ENCODE data around the gene FAF1.

Gene FAF1

GRCh38 chr1:50661626-50662025 lies 298.4 kb downstream of the FAF1 start:
- no peaks in the 10 kb centered on the region for H3K36me3 ChIP-seq (ENCODE audit: insufficient read depth, low read length)
- no peaks in the 10 kb centered on the region for H3K9me3 ChIP-seq (ENCODE audit: insufficient read depth, low read depth, low read length)
- H3K9ac ChIP-seq (ENCODE audit: low read depth, low read length) = no peak overlapping the region
- WGBS = 45% methylated on average over 3 of the region's 5 CpGs
- no peaks in the 10 kb centered on the region for H3K27me3 ChIP-seq (ENCODE audit: insufficient read depth, low read length)
- no peak overlapping the region for H3K27ac ChIP-seq (ENCODE audit: low read depth, low read length)
- no peak overlapping the region for H3K4me3 ChIP-seq (ENCODE audit: low read length)
- H3K4me1 ChIP-seq (ENCODE audit: insufficient read depth, low read length) = peaks cover 20% of the 10 kb centered on the region; the same call in 1 of the 2 replicates

GRCh38 chr1:50659107-50659662 lies 300.9 kb downstream of the FAF1 start:
- Histone ChIP-seq H3K4me1 (ENCODE audit: insufficient read depth, low read length) (peaks cover 20% of the 10 kb centered on the region; the same call in 1 of the 2 replicates), H3K27ac (ENCODE audit: low read depth, low read length) (no peak overlapping the region), H3K36me3 (ENCODE audit: insufficient read depth, low read length) (no peaks in the 10 kb centered on the region), H3K27me3 (ENCODE audit: insufficient read depth, low read length) (no peaks in the 10 kb centered on the region), H3K4me3 (ENCODE audit: low read length) (no peak overlapping the region), H3K9ac (ENCODE audit: low read depth, low read length) (no peak overlapping the region), H3K9me3 (ENCODE audit: insufficient read depth, low read depth, low read length) (no peaks in the 10 kb centered on the region)
- WGBS = 92% methylated on average over 2 of the region's 2 CpGs

DNA sequence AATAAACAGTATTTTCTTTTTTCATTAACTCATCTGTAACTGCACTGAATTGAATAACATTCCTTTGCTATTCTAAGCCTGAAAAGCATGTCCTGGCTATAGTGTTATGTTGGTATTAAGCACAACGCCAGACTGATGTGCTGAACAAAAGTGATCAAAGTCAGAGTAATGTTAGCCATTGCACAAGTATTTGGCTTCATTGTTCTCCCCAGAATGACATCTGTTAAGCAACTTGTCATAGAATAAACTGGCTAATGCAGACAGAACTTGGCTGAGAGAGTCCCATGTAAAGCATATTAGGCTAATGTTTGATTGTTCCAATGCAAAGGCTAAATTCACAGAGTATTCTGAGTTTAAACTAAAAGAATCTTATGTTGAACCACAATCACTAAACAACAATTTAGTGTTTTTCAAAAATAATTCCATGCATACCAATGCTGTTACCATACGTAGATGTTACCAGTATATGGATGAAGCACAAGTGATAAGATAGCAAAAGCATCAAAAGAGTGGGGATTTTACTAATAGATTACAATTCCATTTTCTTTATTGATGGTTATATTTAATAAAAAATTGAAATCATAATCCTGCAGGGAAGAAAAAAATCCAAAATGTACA lies 301.5 kb downstream of the FAF1 start:
- Histone ChIP-seq H3K4me1 (ENCODE audit: insufficient read depth, low read length) (peaks cover 20% of the 10 kb centered on the region; the same call in 1 of the 2 replicates), H3K27me3 (ENCODE audit: insufficient read depth, low read length) (no peaks in the 10 kb centered on the region), H3K9me3 (ENCODE audit: insufficient read depth, low read depth, low read length) (no peaks in the 10 kb centered on the region), H3K9ac (ENCODE audit: low read depth, low read length) (no peak overlapping the region), H3K27ac (ENCODE audit: low read depth, low read length) (no peak overlapping the region), H3K36me3 (ENCODE audit: insufficient read depth, low read length) (no peaks in the 10 kb centered on the region), H3K4me3 (ENCODE audit: low read length) (no peak overlapping the region)
- 84% methylated on average over 1 of the region's 2 CpGs for WGBS

- Histone ChIP-seq H3K27ac (ENCODE audit: low read depth, low read length) (no peak overlapping the region), H3K27me3 (ENCODE audit: insufficient read depth, low read length) (no peaks in the 10 kb centered on the region), H3K9ac (ENCODE audit: low read depth, low read length) (no peak overlapping the region), H3K9me3 (ENCODE audit: insufficient read depth, low read depth, low read length) (no peaks in the 10 kb centered on the region), H3K36me3 (ENCODE audit: insufficient read depth, low read length) (no peaks in the 10 kb centered on the region), H3K4me3 (ENCODE audit: low read length) (no peak overlapping the region), H3K4me1 (ENCODE audit: insufficient read depth, low read length) (peaks cover 14% of the 10 kb centered on the region; the same call in 1 of the 2 replicates)
- WGBS = 90% methylated on average over 2 of the region's 3 CpGs
Observed at GRCh38 chr1:50656931-50657330, 303.1 kb downstream of the FAF1 start.

GRCh38 chr1:50651476-50652263 lies 308.4 kb downstream of the FAF1 start:
- WGBS = 95% methylated on average over 3 of the region's 3 CpGs
- no peaks in the 10 kb centered on the region for H3K27me3 ChIP-seq (ENCODE audit: insufficient read depth, low read length)
- no peaks in the 10 kb centered on the region for H3K9me3 ChIP-seq (ENCODE audit: insufficient read depth, low read depth, low read length)
- H3K4me3 ChIP-seq (ENCODE audit: low read length) = no peak overlapping the region
- H3K9ac ChIP-seq (ENCODE audit: low read depth, low read length) = no peak overlapping the region
- peaks cover 8% of the 10 kb centered on the region for H3K4me1 ChIP-seq (ENCODE audit: insufficient read depth, low read length)
- H3K27ac ChIP-seq (ENCODE audit: low read depth, low read length) = no peak overlapping the region
- no peaks in the 10 kb centered on the region for H3K36me3 ChIP-seq (ENCODE audit: insufficient read depth, low read length)

DNA sequence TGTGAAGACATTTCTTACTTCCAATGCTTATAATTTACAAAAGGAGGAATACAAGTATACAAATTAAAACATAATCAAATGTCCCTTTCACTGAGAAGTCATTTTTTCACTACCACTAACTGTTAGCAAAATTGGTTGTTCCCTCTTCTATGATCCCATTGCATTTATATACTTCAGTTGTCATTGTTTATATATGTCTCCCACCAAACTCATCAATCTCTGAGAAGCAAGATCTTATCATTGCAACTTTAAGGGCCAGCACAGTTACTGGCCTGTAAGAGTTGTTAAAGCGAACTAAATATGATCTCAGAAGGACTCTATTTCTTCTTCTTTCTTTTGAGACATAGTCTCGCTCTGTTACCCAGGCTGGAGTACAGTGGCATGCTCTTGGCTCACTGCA lies 313.5 kb downstream of the FAF1 start:
- H3K9me3 ChIP-seq (ENCODE audit: insufficient read depth, low read depth, low read length) = no peaks in the 10 kb centered on the region
- no peak overlapping the region for H3K4me3 ChIP-seq (ENCODE audit: low read length)
- H3K9ac ChIP-seq (ENCODE audit: low read depth, low read length) = no peak overlapping the region
- H3K4me1 ChIP-seq (ENCODE audit: insufficient read depth, low read length) = peaks cover 19% of the 10 kb centered on the region
- H3K36me3 ChIP-seq (ENCODE audit: insufficient read depth, low read length) = no peaks in the 10 kb centered on the region
- 100% methylated on average over 2 of the region's 2 CpGs for WGBS
- no peaks in the 10 kb centered on the region for H3K27me3 ChIP-seq (ENCODE audit: insufficient read depth, low read length)
- H3K27ac ChIP-seq (ENCODE audit: low read depth, low read length) = no peak overlapping the region

DNA sequence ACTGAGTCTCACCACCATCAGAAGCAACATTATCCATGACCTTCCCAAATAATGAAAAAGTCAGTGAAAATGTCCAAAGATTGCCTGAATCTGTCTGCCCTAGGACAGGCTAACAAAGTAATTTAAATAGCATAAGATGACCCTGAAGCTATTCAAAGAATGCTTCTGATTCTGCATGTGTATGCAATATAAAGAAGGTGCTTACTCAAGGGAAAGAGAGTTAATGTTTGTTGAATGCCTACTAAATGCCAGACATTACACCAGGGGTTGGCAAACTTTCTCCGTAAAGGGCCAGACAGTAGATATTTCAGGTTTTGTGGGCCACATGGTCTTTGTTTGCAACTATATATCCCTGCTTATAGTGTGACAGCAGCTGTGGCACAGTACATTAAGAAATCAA lies 314.9 kb downstream of the FAF1 start:
- Histone ChIP-seq H3K4me1 (ENCODE audit: insufficient read depth, low read length) (peaks cover 11% of the 10 kb centered on the region), H3K27me3 (ENCODE audit: insufficient read depth, low read length) (no peaks in the 10 kb centered on the region), H3K9me3 (ENCODE audit: insufficient read depth, low read depth, low read length) (no peaks in the 10 kb centered on the region), H3K27ac (ENCODE audit: low read depth, low read length) (no peak overlapping the region), H3K36me3 (ENCODE audit: insufficient read depth, low read length) (no peaks in the 10 kb centered on the region), H3K4me3 (ENCODE audit: low read length) (no peak overlapping the region), H3K9ac (ENCODE audit: low read depth, low read length) (no peak overlapping the region)
- WGBS = 69% methylated on average over 1 of the region's 1 CpG

DNA sequence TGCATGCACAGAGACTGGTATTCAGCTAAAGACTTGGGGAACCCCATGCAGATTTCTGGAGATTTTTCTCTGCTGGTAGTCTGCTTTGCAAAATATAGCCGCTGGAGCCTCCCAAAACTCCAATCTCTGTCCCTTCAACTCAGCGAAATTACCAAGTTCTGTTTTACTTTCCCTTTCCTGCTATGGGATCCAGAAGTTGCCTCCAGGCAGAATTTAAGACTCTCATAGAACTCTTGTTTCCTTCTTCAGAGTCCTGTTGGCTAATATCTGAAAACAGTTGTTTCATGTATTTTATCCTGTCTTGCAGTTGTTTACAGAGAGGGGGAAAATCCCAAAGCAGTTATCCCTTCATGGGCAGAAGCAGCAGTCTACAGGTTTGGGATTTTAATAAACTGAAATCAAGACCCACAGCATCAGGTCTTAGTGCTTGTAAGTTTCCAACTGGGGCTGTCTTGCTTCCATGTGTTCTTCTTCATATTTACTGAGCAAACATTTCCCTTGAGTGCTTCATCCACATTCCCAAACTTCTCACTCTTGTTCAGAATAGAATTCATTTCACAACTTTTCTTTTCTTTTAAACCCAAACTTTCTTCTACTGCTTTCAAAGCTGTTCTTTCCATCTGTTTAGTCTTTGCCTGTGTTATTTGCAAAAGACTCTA lies 315.5 kb downstream of the FAF1 start:
- Histone ChIP-seq H3K27ac (ENCODE audit: low read depth, low read length) (no peak overlapping the region; the same call in 1 of the 2 replicates), H3K9ac (ENCODE audit: low read depth, low read length) (0 out of 2 replicates have a peak overlapping the region, but pooled peaks have one; percentile 0), H3K4me1 (ENCODE audit: insufficient read depth, low read length) (peaks cover 11% of the 10 kb centered on the region), H3K4me3 (ENCODE audit: low read length) (no peak overlapping the region), H3K27me3 (ENCODE audit: insufficient read depth, low read length) (no peaks in the 10 kb centered on the region), H3K36me3 (ENCODE audit: insufficient read depth, low read length) (no peaks in the 10 kb centered on the region), H3K9me3 (ENCODE audit: insufficient read depth, low read depth, low read length) (no peaks in the 10 kb centered on the region)
- 71% methylated on average over 2 of the region's 2 CpGs for WGBS

DNA sequence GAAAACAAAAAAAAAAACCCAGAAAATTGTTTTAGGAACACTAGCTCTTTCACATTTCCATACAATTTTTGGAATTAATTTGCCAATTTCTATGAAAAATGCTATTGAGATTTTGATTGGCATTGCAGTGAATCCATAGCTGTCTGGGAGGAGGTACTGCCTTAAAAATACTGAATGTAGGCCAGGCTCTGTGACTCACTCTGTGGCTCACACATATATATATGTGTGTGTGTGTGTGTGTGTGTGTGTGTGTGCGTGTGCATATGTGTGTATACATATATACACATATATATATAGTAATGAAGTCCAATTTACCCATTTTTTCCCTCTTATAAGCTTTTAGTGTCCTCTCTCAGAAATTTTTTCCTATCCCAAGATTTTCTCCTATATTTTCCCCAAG lies 322.6 kb downstream of the FAF1 start:
- no peak overlapping the region for H3K27ac ChIP-seq (ENCODE audit: low read depth, low read length)
- H3K9ac ChIP-seq (ENCODE audit: low read depth, low read length) = no peak overlapping the region
- WGBS = no CpG with 5 or more reads among the region's 1 CpG
- H3K36me3 ChIP-seq (ENCODE audit: insufficient read depth, low read length) = no peaks in the 10 kb centered on the region
- no peaks in the 10 kb centered on the region for H3K27me3 ChIP-seq (ENCODE audit: insufficient read depth, low read length)
- H3K9me3 ChIP-seq (ENCODE audit: insufficient read depth, low read depth, low read length) = no peaks in the 10 kb centered on the region
- H3K4me3 ChIP-seq (ENCODE audit: low read length) = no peak overlapping the region
- H3K4me1 ChIP-seq (ENCODE audit: insufficient read depth, low read length) = 0 out of 2 replicates have a peak, but pooled peaks cover 5% of the 10 kb centered on the region

DNA sequence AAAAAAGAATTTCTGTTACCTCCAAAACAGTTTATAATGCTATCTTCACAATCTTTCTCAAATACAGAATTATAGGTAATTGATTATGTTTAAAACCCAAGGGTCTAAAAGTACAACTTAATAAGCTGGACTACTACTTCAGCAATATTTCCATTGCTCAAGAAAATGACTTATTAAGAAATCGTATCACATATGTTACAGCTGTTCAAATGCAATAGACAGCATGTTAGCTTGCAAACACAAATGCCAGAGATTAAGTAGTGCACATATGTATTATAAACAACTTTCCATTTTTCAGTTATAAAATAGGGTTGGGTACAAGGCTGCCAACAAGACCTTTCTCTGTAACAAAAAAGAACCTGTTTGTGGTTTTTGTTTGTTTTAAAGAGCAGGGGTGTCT lies 325.8 kb downstream of the FAF1 start:
- 0 out of 2 replicates have a peak, but pooled peaks cover 5% of the 10 kb centered on the region for H3K4me1 ChIP-seq (ENCODE audit: insufficient read depth, low read length)
- no peaks in the 10 kb centered on the region for H3K9me3 ChIP-seq (ENCODE audit: insufficient read depth, low read depth, low read length)
- WGBS = 88% methylated on average over 1 of the region's 1 CpG
- no peak overlapping the region for H3K27ac ChIP-seq (ENCODE audit: low read depth, low read length)
- H3K36me3 ChIP-seq (ENCODE audit: insufficient read depth, low read length) = no peaks in the 10 kb centered on the region
- no peak overlapping the region for H3K9ac ChIP-seq (ENCODE audit: low read depth, low read length)
- no peaks in the 10 kb centered on the region for H3K27me3 ChIP-seq (ENCODE audit: insufficient read depth, low read length)
- H3K4me3 ChIP-seq (ENCODE audit: low read length) = no peak overlapping the region

- no peaks in the 10 kb centered on the region for H3K36me3 ChIP-seq (ENCODE audit: insufficient read depth, low read length)
- 93% methylated on average over 6 of the region's 6 CpGs for WGBS
- no peak overlapping the region for H3K27ac ChIP-seq (ENCODE audit: low read depth, low read length)
- no peaks in the 10 kb centered on the region for H3K27me3 ChIP-seq (ENCODE audit: insufficient read depth, low read length)
- H3K9ac ChIP-seq (ENCODE audit: low read depth, low read length) = no peak overlapping the region
- no peaks in the 10 kb centered on the region for H3K9me3 ChIP-seq (ENCODE audit: insufficient read depth, low read depth, low read length)
- 0 out of 2 replicates have a peak, but pooled peaks cover 5% of the 10 kb centered on the region for H3K4me1 ChIP-seq (ENCODE audit: insufficient read depth, low read length)
- H3K4me3 ChIP-seq (ENCODE audit: low read length) = no peak overlapping the region
Observed at GRCh38 chr1:50633465-50633864, 326.6 kb downstream of the FAF1 start.
